ENCODE results near the gene AGAP1. TPM values are rescaled to one million over a fixed set of nuclear protein-coding genes. Genes with fewer than 3 reads are reported as not detected.

Gene AGAP1
- total and polyA plus RNA-seq, 11 donors: 5.9 to 21.6 (median 18.9) TPM

DNA sequence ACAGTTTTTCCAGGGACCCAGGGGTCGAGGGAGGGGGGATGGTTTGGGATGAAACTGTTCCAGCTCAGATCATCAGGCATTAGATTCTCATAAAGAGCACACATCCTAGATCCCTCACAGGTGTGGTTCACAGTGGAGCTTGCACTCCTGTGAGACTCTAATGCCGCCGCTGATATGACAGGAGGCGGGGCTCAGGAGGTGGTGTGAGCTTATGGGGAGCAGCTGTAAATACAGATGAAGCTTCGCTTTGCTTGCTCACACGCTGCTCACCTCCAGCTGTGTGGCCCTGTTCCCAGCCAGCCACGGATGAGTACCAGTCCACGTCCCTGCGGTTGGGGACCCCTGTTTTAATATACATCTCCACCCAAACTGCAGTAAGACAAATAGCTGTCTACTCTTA lies 204.2 kb downstream of the AGAP1 start:
- DNase-seq: peak in 2 of 5 donors; percentile 7 to 17
- intact Hi-C loops (cut with DNase I): no loop called here
- WGBS, 4 donors: 85 to 89% (median 87%) methylated on average over 9 of the region's 9 CpGs
- H3K9me3 ChIP-seq: no peaks in the 10 kb centered on the region
- H3K27ac ChIP-seq: no peak overlapping the region
- peak in 1 of 4 donors; percentile 7 for ATAC-seq
- H3K4me3 ChIP-seq: no peak overlapping the region
- peaks cover 0 to 20% (median 11%) of the 10 kb centered on the region in 12 donors for H3K4me1 ChIP-seq
- no peak for TF ChIP-seq POLR2A (IDR thresholded peaks at IDR 0.05)
- TF ChIP-seq, protein P1, sequence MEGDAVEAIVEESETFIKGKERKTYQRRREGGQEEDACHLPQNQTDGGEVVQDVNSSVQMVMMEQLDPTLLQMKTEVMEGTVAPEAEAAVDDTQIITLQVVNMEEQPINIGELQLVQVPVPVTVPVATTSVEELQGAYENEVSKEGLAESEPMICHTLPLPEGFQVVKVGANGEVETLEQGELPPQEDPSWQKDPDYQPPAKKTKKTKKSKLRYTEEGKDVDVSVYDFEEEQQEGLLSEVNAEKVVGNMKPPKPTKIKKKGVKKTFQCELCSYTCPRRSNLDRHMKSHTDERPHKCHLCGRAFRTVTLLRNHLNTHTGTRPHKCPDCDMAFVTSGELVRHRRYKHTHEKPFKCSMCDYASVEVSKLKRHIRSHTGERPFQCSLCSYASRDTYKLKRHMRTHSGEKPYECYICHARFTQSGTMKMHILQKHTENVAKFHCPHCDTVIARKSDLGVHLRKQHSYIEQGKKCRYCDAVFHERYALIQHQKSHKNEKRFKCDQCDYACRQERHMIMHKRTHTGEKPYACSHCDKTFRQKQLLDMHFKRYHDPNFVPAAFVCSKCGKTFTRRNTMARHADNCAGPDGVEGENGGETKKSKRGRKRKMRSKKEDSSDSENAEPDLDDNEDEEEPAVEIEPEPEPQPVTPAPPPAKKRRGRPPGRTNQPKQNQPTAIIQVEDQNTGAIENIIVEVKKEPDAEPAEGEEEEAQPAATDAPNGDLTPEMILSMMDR (IDR thresholded peaks at IDR 0.05): no peak
- H3K27me3 ChIP-seq: no peaks in the 10 kb centered on the region
- no peaks in the 10 kb centered on the region for H3K36me3 ChIP-seq

DNA sequence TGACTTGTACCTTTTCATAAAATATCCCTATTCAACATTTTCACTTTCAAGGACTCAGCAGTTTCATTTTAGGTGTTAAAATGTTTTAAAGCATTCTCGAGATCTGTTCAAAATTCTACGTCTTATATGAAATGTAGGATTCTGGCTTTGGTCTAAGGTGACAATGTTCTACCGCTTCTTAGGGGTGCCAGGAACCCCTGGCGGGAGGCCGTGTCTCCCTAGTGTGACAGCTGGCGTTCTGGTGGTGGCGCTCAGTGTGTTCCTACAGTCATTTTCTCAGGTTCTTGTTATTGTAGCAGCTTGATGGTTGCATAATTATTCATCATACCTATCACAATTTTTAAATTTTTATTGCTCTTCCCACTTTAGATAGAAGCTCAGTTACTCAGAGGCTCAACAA lies 204.6 kb downstream of the AGAP1 start:
- no peak for TF ChIP-seq POLR2A (IDR thresholded peaks at IDR 0.05)
- TF ChIP-seq, protein P1 (IDR thresholded peaks at IDR 0.05): no peak
- no peaks in the 10 kb centered on the region for H3K36me3 ChIP-seq
- H3K27ac ChIP-seq: no peak overlapping the region
- no peaks in the 10 kb centered on the region for H3K27me3 ChIP-seq
- ATAC-seq (no peak), DNase-seq (peak in 2 of 5 donors; percentile 5 to 16)
- intact Hi-C loops (cut with DNase I): no loop called here
- 97 to 98% (median 98%) methylated on average over 7 of the region's 7 CpGs for WGBS, 4 donors
- H3K4me3 ChIP-seq: no peak overlapping the region
- peaks cover 0 to 25% (median 11%) of the 10 kb centered on the region in 12 donors for H3K4me1 ChIP-seq
- H3K9me3 ChIP-seq: no peaks in the 10 kb centered on the region

DNA sequence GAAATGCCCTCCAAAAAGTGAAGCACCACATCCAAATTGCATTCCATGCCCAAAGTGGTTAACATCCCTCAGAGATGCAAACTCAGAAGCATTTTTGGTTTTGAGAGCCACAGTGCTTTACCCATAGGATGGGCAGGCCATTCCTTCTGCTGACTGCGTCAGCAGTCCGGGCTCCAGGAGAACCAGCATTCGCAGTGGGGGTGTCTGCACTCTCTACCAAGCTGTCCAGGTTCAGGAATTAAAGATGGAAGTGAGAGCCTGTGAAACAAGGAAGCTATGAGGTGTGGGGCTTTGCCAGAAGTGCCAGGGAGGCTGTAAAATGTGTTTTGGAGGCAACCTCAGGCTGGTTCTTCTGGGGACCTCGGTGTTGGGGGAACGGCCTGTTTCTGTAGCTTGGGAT lies 205.7 kb downstream of the AGAP1 start:
- TF ChIP-seq, protein P1 (IDR thresholded peaks at IDR 0.05): no peak
- no peak for TF ChIP-seq POLR2A (IDR thresholded peaks at IDR 0.05)
- intact Hi-C loops (cut with DNase I): no loop called here
- peak in 2 of 5 donors; percentile 3 to 4 for DNase-seq
- no peaks in the 10 kb centered on the region for H3K9me3 ChIP-seq
- no peak overlapping the region for H3K4me3 ChIP-seq
- no peaks in the 10 kb centered on the region for H3K36me3 ChIP-seq
- no peaks in the 10 kb centered on the region for H3K27me3 ChIP-seq
- H3K4me1 ChIP-seq: peaks cover 0 to 28% (median 11%) of the 10 kb centered on the region in 12 donors
- no peak overlapping the region for H3K27ac ChIP-seq
- ATAC-seq: no peak
- WGBS, 4 donors: 92 to 97% (median 94%) methylated on average over 5 of the region's 5 CpGs

DNA sequence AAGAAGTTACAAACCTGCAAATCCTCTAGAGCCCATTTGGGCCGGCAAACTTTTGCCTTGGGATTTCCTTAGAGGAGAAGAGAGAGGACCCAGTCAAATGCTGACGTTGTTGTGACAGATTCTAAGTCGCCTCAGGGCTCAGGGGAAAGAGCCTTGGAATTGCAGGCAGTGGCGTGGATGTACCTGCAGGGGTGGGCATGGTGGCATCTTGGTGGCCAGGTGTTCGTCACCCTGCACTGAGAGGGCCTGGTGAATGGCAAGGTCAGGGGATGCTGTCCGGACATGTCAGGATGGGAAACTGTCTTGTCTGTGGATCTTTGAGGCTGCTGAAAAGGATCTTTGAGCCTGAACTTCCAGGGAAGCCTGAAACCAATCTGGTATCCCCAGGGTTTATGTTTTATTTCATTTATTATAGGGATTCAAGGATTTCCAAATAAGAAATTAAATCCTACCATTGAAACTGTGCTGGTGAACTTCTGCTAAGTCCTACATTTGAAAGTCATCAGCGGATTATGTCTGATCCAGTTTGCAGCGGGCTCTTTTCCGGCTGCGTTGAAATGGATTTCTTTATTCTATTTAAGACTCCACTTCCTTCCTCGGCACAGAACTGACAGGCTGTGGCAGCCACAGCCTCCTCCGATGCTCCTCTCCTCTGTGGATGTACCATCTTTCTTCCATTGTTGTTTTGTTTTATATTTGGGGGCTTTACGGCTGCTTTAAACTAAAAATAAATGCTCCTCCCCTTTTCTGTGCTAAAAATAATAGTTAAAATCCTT lies 207.6 kb downstream of the AGAP1 start:
- no peak overlapping the region for H3K27ac ChIP-seq
- no peaks in the 10 kb centered on the region for H3K27me3 ChIP-seq
- peaks cover 0 to 28% (median 11%) of the 10 kb centered on the region in 12 donors for H3K4me1 ChIP-seq
- TF ChIP-seq, protein P1 (IDR thresholded peaks at IDR 0.05): no peak
- TF ChIP-seq POLR2A (IDR thresholded peaks at IDR 0.05): no peak
- H3K36me3 ChIP-seq: no peaks in the 10 kb centered on the region
- intact Hi-C loops (cut with DNase I): no loop called here
- WGBS, 4 donors: 54 to 67% (median 59%) methylated on average over 12 to 13 of the region's 13 CpGs
- no peaks in the 10 kb centered on the region for H3K9me3 ChIP-seq
- peak overlapping the region in 1 of 12 donors; percentile 7 for H3K4me3 ChIP-seq
- ATAC-seq (no peak), DNase-seq (peak in 2 of 5 donors; percentile 1 to 23)

Measured in heart left ventricle (tissue), 16 donors.